Activated naive CD4-positive, alpha-beta T cell treated with anti-CD3 and anti-CD28 coated beads, Interleukin-2, amount 50 U/mL, for 16 hours (primary cell): ENCODE results near the gene ELAVL1.

Experiments used
- DNase-seq: peaks from one replicate; pipeline ENCODE4 v3.0.0-alpha.2; 2020

The ELAVL1 gene

GRCh38 chr19:8020681-8021080 lies 15.2 kb upstream of the ELAVL1 start:
- DNase-seq = no peak

- DNase-seq = peak; percentile 49
Observed at GRCh38 chr19:8017808-8018207, 12.4 kb upstream of the ELAVL1 start.

DNA sequence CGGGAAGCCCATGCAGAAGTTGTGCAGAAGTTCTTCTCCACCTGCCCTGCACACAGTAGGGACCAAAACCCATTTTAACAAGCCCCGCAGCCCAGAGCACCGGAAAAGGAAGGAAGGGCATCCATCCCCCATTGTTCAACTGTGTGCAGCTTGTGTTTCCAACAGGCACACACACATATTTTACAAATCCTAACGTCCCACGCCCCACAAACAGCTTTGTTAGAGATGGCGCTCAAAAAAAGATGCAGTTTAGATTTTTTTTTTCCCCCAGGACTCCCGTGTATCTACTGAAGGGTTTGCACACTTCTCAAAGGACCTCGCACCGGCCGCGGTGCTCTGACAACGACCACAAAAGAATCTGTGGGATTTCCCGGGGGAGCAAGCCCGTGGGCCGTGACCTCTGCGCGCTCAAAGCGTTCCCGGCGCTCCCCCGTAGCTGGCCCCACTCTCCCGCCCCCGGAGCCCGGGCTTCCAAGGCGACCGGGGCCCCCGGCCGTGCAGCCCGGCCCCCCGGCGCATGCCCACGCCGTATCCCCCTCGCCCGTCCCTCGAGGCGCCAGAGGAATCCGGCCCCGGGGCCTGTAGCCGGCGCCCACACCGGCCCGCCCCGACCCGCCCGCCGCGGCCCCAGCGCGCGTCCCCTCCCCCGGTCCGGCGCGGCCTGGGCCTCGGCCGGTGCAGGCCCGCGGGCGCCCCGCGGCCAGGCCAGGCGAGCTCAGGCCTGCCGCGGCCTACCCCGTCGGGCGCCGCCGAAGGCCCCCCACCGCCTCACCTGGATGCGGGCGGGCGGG lies 523 bp downstream of the ELAVL1 start:
- DNase-seq = peak; percentile 29

- no peak for DNase-seq
Observed at GRCh38 chr19:8004001-8004400, 1.4 kb downstream of the ELAVL1 start.

DNA sequence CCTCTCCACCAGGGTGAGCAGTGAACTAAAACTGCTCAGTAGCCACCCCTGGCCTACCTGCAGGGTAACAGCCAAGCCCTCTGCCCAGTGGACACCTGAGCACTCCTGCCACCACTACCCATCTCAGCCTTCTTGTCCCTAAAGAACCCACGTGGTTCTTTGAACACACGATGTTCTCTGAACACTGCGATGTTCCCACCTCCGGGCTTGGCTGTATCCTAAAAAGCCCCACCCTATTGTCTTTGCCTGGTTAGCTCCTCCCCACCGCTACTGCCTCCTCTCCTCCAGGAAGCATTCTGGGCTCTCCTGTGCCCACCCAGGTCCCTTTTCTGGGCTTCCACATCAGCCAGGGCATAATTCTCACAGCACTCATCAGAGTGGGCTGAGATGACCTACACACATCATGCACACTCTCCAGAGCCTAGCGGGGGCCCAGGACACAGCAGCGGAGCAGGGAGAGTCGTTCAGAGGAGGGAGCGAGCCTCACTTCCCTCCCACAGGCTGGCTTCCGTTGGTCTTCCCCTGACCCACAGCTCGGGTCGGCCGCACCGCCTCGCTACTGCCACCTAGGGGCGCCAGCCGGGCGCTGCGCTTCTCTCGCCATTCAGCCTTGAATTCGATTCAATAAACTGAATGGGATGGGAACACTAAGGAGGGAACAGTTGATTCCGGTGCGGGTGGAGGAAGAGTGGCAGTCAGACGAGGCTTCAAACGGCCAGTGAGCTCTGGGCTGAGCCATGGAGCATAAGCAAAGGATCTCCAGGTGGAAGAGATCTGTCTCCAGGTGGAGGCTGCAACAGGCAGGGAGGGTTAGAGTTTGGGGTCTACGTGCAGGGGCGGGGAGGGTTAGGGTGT lies 3.2 kb downstream of the ELAVL1 start:
- DNase-seq = peak; percentile 63

GRCh38 chr19:8001651-8001994 lies 3.8 kb downstream of the ELAVL1 start:
- DNase-seq = no peak

GRCh38 chr19:8000298-8001038 lies 5.0 kb downstream of the ELAVL1 start:
- no peak for DNase-seq

GRCh38 chr19:7999376-7999775 lies 6.1 kb downstream of the ELAVL1 start:
- DNase-seq = no peak

DNA sequence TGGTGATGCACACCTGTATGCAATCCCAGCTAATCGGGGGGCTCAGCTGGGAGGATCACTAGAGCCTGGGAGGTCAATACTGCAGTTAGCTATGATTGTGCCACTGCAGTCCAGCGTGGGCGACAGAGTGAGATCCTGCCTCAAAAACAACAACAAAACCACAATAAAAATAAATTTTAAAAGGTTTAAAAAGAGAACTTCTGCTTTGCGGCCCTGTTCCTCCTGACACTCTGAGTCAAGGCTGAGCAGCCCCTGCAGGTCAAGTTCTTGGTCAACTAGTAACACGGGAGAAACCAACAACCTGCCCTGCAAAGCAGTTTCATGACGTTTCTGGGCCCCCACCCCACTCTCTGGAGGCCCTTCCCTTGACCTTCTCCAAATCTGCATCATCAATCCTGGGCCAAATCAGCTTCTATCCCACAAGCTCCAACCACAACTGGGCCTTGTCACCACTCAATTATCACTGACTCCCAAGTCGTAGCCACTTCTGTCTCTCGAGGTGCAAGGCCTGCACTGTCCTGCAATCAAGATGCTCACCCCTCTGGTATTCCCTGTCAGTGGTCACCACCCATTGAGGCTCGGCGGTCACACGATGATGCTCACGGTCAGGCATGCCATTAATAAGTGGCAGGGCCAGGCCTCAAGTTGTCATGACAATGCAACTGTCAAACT lies 7.5 kb downstream of the ELAVL1 start:
- DNase-seq = no peak

DNA sequence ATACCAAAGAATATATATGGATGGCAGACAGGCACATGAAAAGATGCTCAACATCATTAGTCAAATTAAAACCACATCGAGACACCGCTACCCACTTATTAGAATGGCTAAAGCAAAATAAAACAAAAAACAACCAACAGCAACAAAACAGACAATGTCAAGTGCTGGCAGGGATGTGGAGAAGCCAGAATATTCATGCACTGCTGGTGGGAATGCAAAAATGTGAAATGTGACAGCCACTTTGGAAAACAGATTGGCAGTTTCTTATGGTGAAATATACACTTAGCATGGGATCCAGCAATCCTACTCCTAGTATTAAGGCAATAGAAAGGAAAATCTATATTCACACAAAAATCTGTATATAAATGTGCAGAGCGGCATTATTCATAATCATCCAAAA lies 8.6 kb downstream of the ELAVL1 start:
- DNase-seq = no peak

DNA sequence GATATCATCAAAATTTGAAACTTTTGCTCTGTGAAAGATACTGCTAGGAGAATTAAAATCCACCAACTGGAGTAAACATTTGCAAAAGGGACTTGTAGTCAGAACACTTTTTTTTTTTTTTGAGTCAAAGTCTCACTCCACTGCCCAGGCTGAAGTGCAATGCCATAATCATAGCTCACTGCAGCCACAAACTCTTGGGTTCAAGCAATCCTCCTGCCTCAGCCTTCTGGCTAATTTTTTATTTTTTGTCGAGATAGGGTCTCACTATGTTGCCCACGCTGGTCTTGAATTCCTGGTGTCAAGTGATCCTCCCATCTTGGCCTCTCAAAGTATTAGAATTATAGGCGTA lies 9.7 kb downstream of the ELAVL1 start:
- DNase-seq = no peak

DNA sequence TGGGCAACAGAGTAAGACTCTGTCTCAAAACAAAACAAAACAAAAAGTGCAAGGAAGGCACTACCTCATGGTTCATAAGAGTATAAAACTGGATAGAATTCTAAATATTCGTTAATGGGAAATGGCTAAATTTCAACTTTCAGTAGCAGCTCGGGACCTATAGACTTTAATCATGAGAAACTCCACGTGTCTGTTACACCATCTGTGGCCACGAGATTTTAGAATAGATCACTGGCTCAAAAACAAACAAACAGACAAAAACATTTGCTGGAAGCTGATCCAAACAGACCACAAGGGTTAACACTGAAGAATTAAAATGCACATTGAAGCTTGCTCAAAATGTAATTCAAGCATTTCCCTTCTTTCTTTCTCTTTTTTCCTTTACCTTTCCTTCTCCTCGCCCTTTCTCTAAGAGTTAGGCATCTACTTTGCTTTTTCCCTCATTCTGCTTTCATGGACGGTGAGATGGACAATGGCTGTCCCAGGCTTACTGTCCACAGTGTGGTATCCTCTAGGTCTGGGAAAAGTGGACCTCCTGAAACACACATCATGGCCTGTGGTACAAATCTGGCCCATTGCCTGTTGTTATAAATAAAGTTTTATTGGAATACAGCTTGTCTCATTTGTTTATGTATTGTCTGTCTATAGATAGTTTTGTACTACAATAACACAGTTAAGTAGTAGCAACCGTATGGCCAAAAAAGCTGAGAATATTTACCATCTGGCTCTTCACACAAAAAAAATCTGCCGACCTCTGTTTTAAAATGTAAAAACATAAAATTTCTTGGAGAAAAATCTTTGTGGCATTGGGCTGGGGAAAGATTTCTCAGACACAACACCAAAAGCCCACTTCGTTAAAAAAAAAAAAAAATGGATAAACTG lies 10.3 kb downstream of the ELAVL1 start:
- DNase-seq = no peak

DNA sequence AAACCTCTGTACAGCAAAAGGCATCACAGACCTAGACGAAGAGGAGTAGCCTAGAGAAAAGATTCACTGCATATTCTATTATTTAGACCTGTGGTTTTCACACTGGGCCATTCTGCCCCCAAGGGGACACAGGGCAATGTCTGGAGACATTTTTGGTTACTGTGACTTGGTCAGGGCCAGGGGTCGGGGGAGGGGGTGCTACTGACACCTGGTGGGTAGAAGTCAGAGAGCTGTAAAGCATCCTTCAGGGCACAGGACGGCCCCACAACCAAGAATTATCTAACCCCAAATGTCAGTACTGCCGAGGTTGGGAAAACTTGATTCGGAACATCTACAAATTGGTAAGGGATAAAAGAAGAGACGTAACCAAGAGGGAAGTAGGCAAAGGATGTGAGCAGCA lies 11.3 kb downstream of the ELAVL1 start:
- DNase-seq = no peak

DNA sequence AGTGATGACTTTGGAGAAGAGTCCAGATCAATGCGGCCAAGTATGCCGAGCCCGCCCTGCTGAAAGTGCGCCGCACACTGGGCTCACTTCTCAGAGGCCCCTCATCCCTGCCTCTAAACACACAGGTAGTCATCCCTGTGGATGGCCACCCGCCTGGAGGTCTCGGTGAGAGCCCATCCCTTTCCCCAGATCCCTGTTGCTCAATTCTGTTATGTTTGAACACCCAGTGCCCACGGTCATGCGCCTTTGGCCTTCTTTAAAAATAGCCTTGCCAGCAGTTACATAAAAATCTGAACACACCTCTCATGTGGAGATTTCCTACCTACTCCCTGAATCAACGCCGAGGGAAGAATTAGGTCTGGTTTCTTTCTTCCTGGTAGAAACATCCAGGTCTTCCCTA lies 11.9 kb downstream of the ELAVL1 start:
- DNase-seq = no peak

DNA sequence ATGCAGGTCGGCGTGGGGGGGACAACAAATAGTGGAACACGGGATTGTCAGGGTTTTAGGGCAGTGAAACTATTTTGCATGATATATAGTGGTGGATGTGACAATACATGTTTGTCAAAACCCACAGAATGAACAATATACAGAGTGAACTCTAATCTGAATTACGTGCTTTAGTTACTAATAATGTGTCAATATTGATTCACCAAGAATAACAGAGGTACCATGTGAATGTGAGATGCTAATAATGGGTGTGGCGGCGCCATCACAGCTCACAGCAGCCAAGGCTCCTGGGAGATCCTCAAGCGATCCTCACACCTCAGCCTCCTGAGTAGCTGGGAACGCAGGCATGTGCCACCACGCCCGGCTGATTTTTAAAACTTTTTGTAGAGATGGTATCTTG lies 12.9 kb downstream of the ELAVL1 start:
- DNase-seq = no peak

DNA sequence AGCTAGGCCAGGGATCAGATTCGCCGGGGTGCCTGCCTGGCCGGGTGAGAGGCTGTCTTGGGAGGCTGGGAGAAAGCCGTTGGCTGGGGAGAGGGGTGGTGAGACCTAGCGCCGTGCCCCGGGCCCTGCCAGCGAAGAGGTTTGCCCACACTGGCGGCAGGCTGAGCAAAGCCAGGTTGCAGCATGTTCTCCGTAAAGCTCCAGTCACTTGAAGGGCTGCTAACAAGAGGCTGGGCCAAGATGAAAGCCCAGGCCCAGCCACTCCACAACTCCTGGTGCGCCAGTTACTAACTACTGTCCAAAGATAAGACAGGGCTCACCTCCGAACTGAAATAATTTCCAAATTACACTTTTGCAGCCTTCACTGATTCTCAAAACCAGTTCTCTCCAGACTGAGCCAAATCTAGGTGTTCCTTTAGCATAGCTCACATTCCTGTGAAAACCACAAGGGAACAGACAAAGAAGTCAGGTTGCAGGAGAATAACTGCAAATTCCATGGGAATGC lies 16.3 kb downstream of the ELAVL1 start:
- no peak for DNase-seq

- no peak for DNase-seq
Observed at GRCh38 chr19:7988307-7988706, 17.1 kb downstream of the ELAVL1 start.

DNA sequence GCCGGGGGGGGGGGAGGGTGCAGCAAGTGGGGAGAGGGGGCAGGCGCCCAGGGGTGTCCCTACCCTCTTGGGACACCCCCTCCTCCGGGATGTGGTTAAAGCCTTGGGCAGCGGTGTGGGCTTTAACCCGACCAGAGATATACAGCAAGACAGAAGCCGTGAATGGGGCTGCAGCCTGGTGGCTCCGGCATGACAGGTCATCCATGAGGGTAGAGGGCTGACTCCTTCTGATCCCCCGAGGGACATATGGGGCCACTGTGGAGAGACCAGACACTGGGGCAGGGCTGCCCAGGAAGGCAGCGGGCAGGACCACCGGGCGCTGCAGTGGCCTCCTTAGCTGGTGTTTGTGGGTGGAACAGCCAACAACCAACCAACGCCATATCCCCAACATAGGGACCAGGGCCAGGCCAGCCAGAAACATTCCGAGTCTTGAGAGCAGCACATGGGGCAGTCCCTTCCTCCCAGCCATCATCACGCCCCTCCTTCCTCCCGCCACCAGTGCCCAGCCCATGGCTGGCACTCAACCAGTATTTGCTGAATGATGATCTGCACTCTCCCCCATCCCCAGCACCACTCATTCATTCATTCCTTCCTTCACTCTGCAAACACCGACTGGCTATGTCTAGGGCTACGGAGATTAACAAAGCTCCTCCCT lies 18.2 kb downstream of the ELAVL1 start:
- DNase-seq = no peak

- DNase-seq = no peak
Observed at GRCh38 chr19:7986321-7987113, 18.9 kb downstream of the ELAVL1 start.

DNA sequence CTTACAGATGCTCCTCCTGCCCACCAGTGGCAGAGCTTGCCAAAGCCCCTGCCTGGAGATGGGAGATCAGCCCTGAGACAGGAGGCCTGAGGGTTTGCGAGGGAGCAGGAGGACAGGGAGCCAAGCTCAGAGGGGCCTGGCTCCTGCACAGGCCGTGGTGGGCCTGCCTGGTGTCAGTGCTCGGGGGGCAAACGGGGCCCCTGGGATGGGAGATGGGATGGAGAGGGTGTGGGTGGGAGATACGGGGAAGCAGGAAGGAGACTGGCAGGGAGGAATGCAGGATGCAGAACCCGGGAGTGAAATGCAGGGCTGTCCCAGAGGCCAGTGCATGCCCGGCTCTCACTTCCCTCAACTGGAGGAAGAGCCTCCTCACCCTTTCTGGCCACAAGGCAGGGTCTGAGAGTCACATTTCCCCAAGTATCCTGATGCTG lies 19.9 kb downstream of the ELAVL1 start:
- DNase-seq = no peak
